IMR-90 (cell line): ENCODE data around the gene ASH1L. TPM values are rescaled to one million over a fixed set of nuclear protein-coding genes. Genes with fewer than 3 reads are reported as not detected.

Experiments used
- ATAC-seq: fragments of 200-7000 bp; cut with Tn5 transposase; 2 replicates; pipeline ENCODE4 v1.9.1; 2020; ENCODE audit warnings: low read depth, mild to moderate bottlenecking, moderate library complexity
- BruUV-seq: library from RNA; stranded (reverse); fragments of 400-500 nt; replicated peaks from 2 replicates; lab custom pipeline; 2021; lab: Mats Ljungman, UMichigan
- CTCF ChIA-PET: fragments of 300-600 bp; formaldehyde crosslinking; extraction: SDS; loops from one replicate; lab custom pipeline; 2021; ENCODE audit warnings: antibody characterized with exemption; lab: Yijun Ruan, JAX
- POLR2A ChIA-PET: fragments of 300-600 bp; sonication (Branson Sonifier 250); formaldehyde crosslinking; loops from one replicate; lab custom pipeline; 2022; ENCODE audit warnings: antibody characterized with exemption; ENCODE audit not compliant: unreplicated experiment; lab: Charles Lee
- DNase-seq: peaks from one replicate; pipeline ENCODE4 v3.0.0; 2013
- H2AFZ ChIP-seq: replicated peaks from 2 replicates; pipeline ENCODE3; 2013; ENCODE audit warnings: low read length, mild to moderate bottlenecking; ENCODE audit not compliant: poor library complexity
- H2AK5ac ChIP-seq: 2 replicates; pipeline ENCODE4 v1.6.1; 2013; ENCODE audit warnings: low read depth, low read length, inconsistent platforms
- H2AK9ac ChIP-seq: replicated peaks from 2 replicates; pipeline ENCODE3; 2013; ENCODE audit warnings: mild to moderate bottlenecking, low read depth, low read length, moderate library complexity; ENCODE audit not compliant: poor library complexity
- H2BK120ac ChIP-seq: 2 replicates; pipeline ENCODE4 v1.6.1; 2013; ENCODE audit warnings: low read depth, low read length, inconsistent platforms
- H2BK15ac ChIP-seq: 3 replicates; pipeline ENCODE4 v1.6.1; 2013; ENCODE audit warnings: low read depth, low read length, inconsistent platforms
- H2BK20ac ChIP-seq: 2 replicates; pipeline ENCODE4 v1.6.1; 2013; ENCODE audit warnings: low read depth, mild to moderate bottlenecking, inconsistent platforms, low read length, moderate library complexity
- H2BK5ac ChIP-seq: 2 replicates; pipeline ENCODE4 v1.6.1; 2013; ENCODE audit warnings: mild to moderate bottlenecking, low read depth, low read length, inconsistent platforms; ENCODE audit not compliant: poor library complexity, severe bottlenecking
- H3K14ac ChIP-seq: replicated peaks from 2 replicates; pipeline ENCODE4 v1.6.1; 2013; ENCODE audit warnings: low read depth, low read length, inconsistent platforms
- H3K18ac ChIP-seq: 2 replicates; pipeline ENCODE4 v1.6.1; 2013; ENCODE audit warnings: low read depth, low read length, control low read depth
- H3K23ac ChIP-seq: 2 replicates; pipeline ENCODE4 v1.6.1; 2013; ENCODE audit warnings: low read depth, low read length, inconsistent platforms
- H3K27ac ChIP-seq: 2 replicates; pipeline ENCODE4 v1.5.1; 2013; ENCODE audit warnings: mild to moderate bottlenecking, control low read depth, low read length; ENCODE audit not compliant: insufficient read depth
- H3K27me3 ChIP-seq: 2 replicates; pipeline ENCODE4 v1.6.1; 2013; ENCODE audit warnings: low read length; ENCODE audit not compliant: control insufficient read depth, insufficient read depth
- H3K36me3 ChIP-seq: 2 replicates; pipeline ENCODE4 v1.6.1; 2013; ENCODE audit warnings: low read length, mixed read lengths; ENCODE audit not compliant: control insufficient read depth, insufficient read depth
- H3K4ac ChIP-seq: 2 replicates; pipeline ENCODE4 v1.6.1; 2013; ENCODE audit warnings: low read depth, low read length, inconsistent platforms
- H3K4me1 ChIP-seq: 2 replicates; pipeline ENCODE4 v1.6.1; 2013; ENCODE audit warnings: low read length, mixed read lengths; ENCODE audit not compliant: control insufficient read depth, insufficient read depth
- H3K4me2 ChIP-seq: 2 replicates; pipeline ENCODE4 v1.6.1; 2013; ENCODE audit warnings: low read depth, mild to moderate bottlenecking, control low read depth, low read length, moderate library complexity
- H3K4me3 ChIP-seq: 2 replicates; pipeline ENCODE4 v1.5.1; 2013; ENCODE audit warnings: low read depth, mild to moderate bottlenecking, control low read depth, low read length, moderate library complexity; ENCODE audit not compliant: insufficient read depth
- H3K56ac ChIP-seq: 2 replicates; pipeline ENCODE4 v1.6.1; 2013; ENCODE audit warnings: low read length, inconsistent platforms; ENCODE audit not compliant: insufficient read depth; ENCODE audit errors: extremely low read depth
- H3K79me1 ChIP-seq, 2 experiments: 2 replicates each; pipeline ENCODE4 v1.6.1; 2013; ENCODE audit warnings: low read length in 2 of 2, inconsistent platforms in 1 of 2, low read depth in 1 of 2
- H3K9ac ChIP-seq: 2 replicates; pipeline ENCODE4 v1.6.1; 2013; ENCODE audit warnings: low read depth, low read length, control low read depth
- H3K9me1 ChIP-seq: 2 replicates; pipeline ENCODE4 v1.6.1; 2013; ENCODE audit warnings: low read length, inconsistent platforms; ENCODE audit not compliant: insufficient read depth
- H3K9me3 ChIP-seq: 2 replicates; pipeline ENCODE4 v1.6.1; 2013; ENCODE audit warnings: low read length; ENCODE audit not compliant: control insufficient read depth, insufficient read depth
- H4K20me1 ChIP-seq: 2 replicates; pipeline ENCODE4 v1.6.1; 2013; ENCODE audit warnings: low read length, inconsistent platforms; ENCODE audit not compliant: insufficient read depth
- H4K5ac ChIP-seq: 2 replicates; pipeline ENCODE4 v1.6.1; 2013; ENCODE audit warnings: mild to moderate bottlenecking, low read depth, low read length, control low read depth
- H4K8ac ChIP-seq, 2 experiments: 2 replicates each; pipeline ENCODE4 v1.6.1; 2013; ENCODE audit warnings: low read depth in 2 of 2, low read length in 2 of 2, control low read depth in 1 of 2, inconsistent platforms in 1 of 2
- H4K91ac ChIP-seq: 2 replicates; pipeline ENCODE4 v1.6.1; 2013; ENCODE audit warnings: low read depth, low read length, inconsistent platforms; ENCODE audit not compliant: insufficient read depth
- BHLHE40 ChIP-seq: fragments of 150-350 bp; IDR thresholded peaks from 2 replicates; pipeline ENCODE4 v1.6.1; 2016; ENCODE audit warnings: mild to moderate bottlenecking, low read depth, low read length
- CEBPB ChIP-seq: IDR thresholded peaks from 2 replicates; pipeline ENCODE4 v1.6.1; 2012; ENCODE audit warnings: low read depth, low read length, improper control_type of control experiment
- ELK1 ChIP-seq: fragments of 150-350 bp; IDR thresholded peaks from 2 replicates; pipeline ENCODE4 v1.6.1; 2016; ENCODE audit warnings: low read depth, mild to moderate bottlenecking, low read length, moderate library complexity, borderline replicate concordance
- FOS ChIP-seq: fragments of 150-350 bp; IDR thresholded peaks from 2 replicates; pipeline ENCODE4 v1.6.1; 2016; ENCODE audit warnings: low read depth, low read length
- MAFK ChIP-seq: IDR thresholded peaks from 2 replicates; pipeline ENCODE4 v1.6.1; 2012; ENCODE audit warnings: low read depth, low read length, improper control_type of control experiment
- MAZ ChIP-seq: IDR thresholded peaks from 2 replicates; pipeline ENCODE4 v1.6.1; 2012; ENCODE audit warnings: low read depth, mild to moderate bottlenecking, low read length, improper control_type of control experiment, moderate library complexity, borderline replicate concordance
- MXI1 ChIP-seq: IDR thresholded peaks from 2 replicates; pipeline ENCODE4 v1.6.1; 2012; ENCODE audit warnings: low read depth, mild to moderate bottlenecking, low read length, moderate library complexity, borderline replicate concordance
- NFE2L2 ChIP-seq: fragments of 150-350 bp; IDR thresholded peaks from 2 replicates; pipeline ENCODE4 v1.6.1; 2016; ENCODE audit warnings: low read depth, mild to moderate bottlenecking, low read length
- POLR2A ChIP-seq: IDR thresholded peaks from 2 replicates; pipeline ENCODE4 v1.6.1; 2012; ENCODE audit warnings: mild to moderate bottlenecking, low read depth, low read length
- RAD21 ChIP-seq: IDR thresholded peaks from 2 replicates; pipeline ENCODE4 v1.6.1; 2012; ENCODE audit warnings: low read length, improper control_type of control experiment
- RFX5 ChIP-seq: IDR thresholded peaks from 2 replicates; pipeline ENCODE4 v1.8.0; 2012; ENCODE audit warnings: low read depth, mild to moderate bottlenecking, low read length, moderate library complexity
- SMC3 ChIP-seq: fragments of 150-350 bp; IDR thresholded peaks from 2 replicates; pipeline ENCODE4 v1.6.1; 2016; ENCODE audit warnings: low read depth, mild to moderate bottlenecking, antibody characterized with exemption, low read length, moderate library complexity
- WGBS, 2 experiments: methylation state at CpG; one replicate each; pipeline versions ENCODE4 v1.1.5 to v1.1.7; 2013; ENCODE audit warnings: missing lambda C conversion rate in 2 of 2; ENCODE audit not compliant: insufficient read length in 1 of 2; ENCODE audit errors: extremely low coverage in 2 of 2; 5-methylcytosine and 5-hydroxymethylcytosine counted together
- dilution Hi-C: fragments of 300-500 bp; cut with HindIII; formaldehyde crosslinking; loops from one replicate; pipeline ENCODE4 v1.14.3; 2018; ENCODE audit warnings: low sequenced_read_pairs; ENCODE audit not compliant: unreplicated experiment
- in situ Hi-C: fragments of 300-500 bp; cut with MboI; formaldehyde crosslinking; loops from 3 replicates; pipeline ENCODE4 v1.14.3; 2019; ENCODE audit warnings: low sequenced_read_pairs, inconsistent platforms, mixed read lengths
- intact Hi-C: fragments of 100-400 bp; cut with micrococcal nuclease; formaldehyde crosslinking; loops from 2 replicates; pipeline ENCODE4 v1.10.0; 2022
- polyA plus RNA-seq, 3 experiments: library from polyadenylated mRNA; depleted of rRNA; stranded (reverse); fragments of >200 nt; gene quantifications; 2 replicates each; pipeline ENCODE4 v1.2.3, GENCODE V29; 2012; ENCODE audit warnings: low replicate concordance in 1 of 3
- total RNA-seq: library from RNA; depleted of rRNA; stranded (reverse); fragments of >200 nt; gene quantifications from 2 replicates; pipeline ENCODE4 v1.2.3, GENCODE V29; 2012

Gene ASH1L
- total and polyA plus RNA-seq, 2 of the 4 experiments (the other 2 are of a cell fraction), result 13.7 to 18.5 TPM

- Histone ChIP-seq H2BK20ac (no peak overlapping the region), H3K4me2 (no peak overlapping the region), H2AK9ac (no peak overlapping the region), H3K4me1 (no peaks in the 10 kb centered on the region), H3K27me3 (no peaks in the 10 kb centered on the region), H4K91ac (no peak overlapping the region), H3K4me3 (no peak overlapping the region), H2AFZ (no peak overlapping the region), H3K9ac (no peak overlapping the region), H3K9me1 (no peaks in the 10 kb centered on the region; the same call in 1 of the 2 replicates), H3K36me3 (peaks cover 39% of the 10 kb centered on the region), H3K9me3 (no peaks in the 10 kb centered on the region), H4K5ac (no peak overlapping the region), H3K4ac (no peak overlapping the region), H3K18ac (no peak overlapping the region), H2BK15ac (no peak overlapping the region), H3K23ac (no peak overlapping the region), H3K79me1 (no peaks in the 10 kb centered on the region), H3K14ac (no peak overlapping the region), H4K20me1 (no peaks in the 10 kb centered on the region), H4K8ac (no peak overlapping the region), H2BK5ac (no peak overlapping the region), H3K27ac (no peak overlapping the region), H2AK5ac (no peak overlapping the region), H2BK120ac (no peak overlapping the region), H3K56ac (no peak overlapping the region)
- intact Hi-C loops, result no loop called here
- WGBS, 2 experiments, result no CpG with 5 or more reads among the region's 1 CpG
- no peak for TF ChIP-seq MAZ
- TF ChIP-seq BHLHE40, result no peak
- no peak for TF ChIP-seq SMC3
- TF ChIP-seq FOS, result no peak
- TF ChIP-seq CEBPB, result no peak
- no peak for TF ChIP-seq POLR2A
- TF ChIP-seq MAFK, result no peak
- TF ChIP-seq MXI1, result no peak
- no peak for TF ChIP-seq RAD21
- TF ChIP-seq RFX5, result no peak
- TF ChIP-seq ELK1, result no peak
- TF ChIP-seq NFE2L2, result no peak
- dilution Hi-C loops, result no loop called here
- ChIA-PET POLR2A (no interaction called here), CTCF (no interaction called here)
- in situ Hi-C loops, result no loop called here
- no TSS peak for BruUV-seq
- no peak for DNase-seq
- ATAC-seq, result no peak
Observed at GRCh38 chr1:155360051-155360450, 202.6 kb downstream of the ASH1L start.
